Spleen (tissue), 7 donors: ENCODE results near the gene TMA7.

Experiments used
- CTCF ChIP-seq, 11 experiments: fragments of 200-600 bp in 7 of 11; fragments of 450-650 bp in 4 of 11; sonication (generic) in 4 of 11; IDR thresholded peaks in 8 of 11; conservative IDR thresholded peaks in 3 of 11; 1 replicate in 7 of 11; 2 replicates in 4 of 11; pipeline versions ENCODE4 v1.4.0 to v1.8.0; 2016 to 2021; ENCODE audit warnings: antibody characterized with exemption in 11 of 11, inconsistent platforms in 4 of 11, mild to moderate bottlenecking in 1 of 11
- POLR2A ChIP-seq, 3 donors: fragments of 450-650 bp; IDR thresholded peaks; one replicate each; pipeline ENCODE4 v1.5.1; 2017; ENCODE audit warnings: antibody characterized with exemption in 3 of 3, mild to moderate bottlenecking in 1 of 3
- donor health status: DM: no; HTN: no; CAD: no; lungs with moderate emphysema.
- donor health status: DM: no; HTN: no; CAD: no.
- donor health status: DM: no; HTN: no; CAD: no.

GRCh38 chr3:48429317-48429959, 10.6 kb upstream of the TMA7 start:
- TF ChIP-seq CTCF (IDR thresholded peaks at IDR 0.05 in 8 of 11, conservative IDR thresholded peaks at IDR 0.05 in 3 of 11) (peak in 2 of 11 experiments; percentile 9 to 23), POLR2A (IDR thresholded peaks at IDR 0.05) (no peak)
